Measurements from ENCODE around the gene NKAIN2. TPM values are rescaled to one million over a fixed set of nuclear protein-coding genes. Genes with fewer than 3 reads are reported as not detected.

Gene NKAIN2
- total RNA-seq (2014; rRNA removed; shearing (Covaris generic)) = 1.1 and 1.8 TPM in 2 replicates

DNA sequence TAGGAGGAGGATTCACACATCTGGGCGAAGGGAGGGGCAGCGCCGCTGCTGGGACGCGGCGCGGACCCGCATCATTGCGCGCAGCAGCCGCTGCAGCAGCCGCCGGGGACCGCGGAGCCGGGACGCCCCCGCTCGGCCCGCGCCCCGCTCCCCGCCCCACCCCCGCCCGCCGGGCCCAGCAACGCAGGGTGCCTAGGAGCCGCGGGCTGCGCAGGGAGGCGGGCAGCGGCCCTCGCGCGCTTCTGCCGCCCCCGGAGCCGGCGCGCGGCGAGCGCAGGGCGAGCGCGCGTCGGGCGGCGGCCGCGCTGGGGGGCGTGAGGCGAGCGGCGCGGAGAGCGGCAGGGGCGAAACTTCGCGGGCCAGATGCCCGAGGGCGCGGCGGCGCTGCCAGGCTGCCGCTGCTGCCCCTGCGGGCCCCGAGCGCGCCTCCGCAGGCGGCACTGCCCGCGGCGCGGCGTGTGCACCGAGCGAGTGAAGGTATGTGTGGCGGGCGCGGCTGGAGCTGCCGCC is at the start of gene NKAIN2:
TSS of gene NKAIN2 (plus strand) at position 362 of the 510 bp plus-strand sequence.
- H3K27me3 ChIP-seq (ENCODE audit: control insufficient read depth, insufficient read depth, low read length) = peaks cover 26% of the 10 kb centered on the region
- H3K36me3 ChIP-seq (replicated peaks; ENCODE audit: control insufficient read depth, insufficient read depth, low read length) = no peaks in the 10 kb centered on the region
- H3K4me3 ChIP-seq (ENCODE audit: insufficient read depth, low read depth, low read length) = peak within 1 kb of the TSS; percentile 57
- peak; percentile 74 for DNase-seq

GRCh38 chr6:123759472-123759871 is 44.2 kb upstream of the NKAIN2 start:
- H3K4me3 ChIP-seq (ENCODE audit: insufficient read depth, low read depth, low read length) = no peak overlapping the region
- no peaks in the 10 kb centered on the region for H3K36me3 ChIP-seq (replicated peaks; ENCODE audit: control insufficient read depth, insufficient read depth, low read length)
- no peaks in the 10 kb centered on the region for H3K27me3 ChIP-seq (ENCODE audit: control insufficient read depth, insufficient read depth, low read length)
- DNase-seq = no peak

- no peaks in the 10 kb centered on the region for H3K36me3 ChIP-seq (replicated peaks; ENCODE audit: control insufficient read depth, insufficient read depth, low read length)
- H3K27me3 ChIP-seq (ENCODE audit: control insufficient read depth, insufficient read depth, low read length) = no peaks in the 10 kb centered on the region
- no peak for DNase-seq
- no peak overlapping the region for H3K4me3 ChIP-seq (ENCODE audit: insufficient read depth, low read depth, low read length)
These were observed 39.8 kb upstream of the NKAIN2 start for GRCh38 chr6:123763904-123764303.

- DNase-seq = no peak
- no peaks in the 10 kb centered on the region for H3K36me3 ChIP-seq (replicated peaks; ENCODE audit: control insufficient read depth, insufficient read depth, low read length)
- no peak overlapping the region for H3K4me3 ChIP-seq (ENCODE audit: insufficient read depth, low read depth, low read length)
- no peaks in the 10 kb centered on the region for H3K27me3 ChIP-seq (ENCODE audit: control insufficient read depth, insufficient read depth, low read length)
These were observed 38.9 kb upstream of the NKAIN2 start for GRCh38 chr6:123764722-123765121.

- H3K27me3 ChIP-seq (ENCODE audit: control insufficient read depth, insufficient read depth, low read length) = no peaks in the 10 kb centered on the region
- DNase-seq = no peak
- H3K4me3 ChIP-seq (ENCODE audit: insufficient read depth, low read depth, low read length) = no peak overlapping the region
- no peaks in the 10 kb centered on the region for H3K36me3 ChIP-seq (replicated peaks; ENCODE audit: control insufficient read depth, insufficient read depth, low read length)
These were observed 34.7 kb upstream of the NKAIN2 start for GRCh38 chr6:123768921-123769320.

DNA sequence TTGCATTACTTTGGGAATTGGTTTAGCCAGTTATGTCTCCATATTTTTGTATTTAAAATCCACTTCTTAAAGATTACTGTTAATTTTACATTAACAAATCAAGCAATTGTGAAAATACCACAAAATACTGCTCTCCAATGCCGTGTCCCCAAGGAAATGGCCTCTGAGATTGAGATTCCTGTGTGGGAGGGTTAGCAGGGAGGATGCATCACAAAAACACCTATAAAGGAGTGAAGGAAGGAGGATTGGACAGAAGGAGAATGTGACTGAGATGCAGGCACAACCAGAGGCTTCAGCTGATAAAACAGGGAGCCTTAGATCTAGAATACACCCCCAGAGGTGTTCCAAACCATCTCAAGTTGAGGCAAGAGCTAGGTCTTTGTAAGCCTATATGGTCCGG is 34.2 kb upstream of the NKAIN2 start:
- no peak for DNase-seq
- Histone ChIP-seq H3K4me3 (ENCODE audit: insufficient read depth, low read depth, low read length) (no peak overlapping the region), H3K36me3 (replicated peaks; ENCODE audit: control insufficient read depth, insufficient read depth, low read length) (no peaks in the 10 kb centered on the region), H3K27me3 (ENCODE audit: control insufficient read depth, insufficient read depth, low read length) (no peaks in the 10 kb centered on the region)

DNA sequence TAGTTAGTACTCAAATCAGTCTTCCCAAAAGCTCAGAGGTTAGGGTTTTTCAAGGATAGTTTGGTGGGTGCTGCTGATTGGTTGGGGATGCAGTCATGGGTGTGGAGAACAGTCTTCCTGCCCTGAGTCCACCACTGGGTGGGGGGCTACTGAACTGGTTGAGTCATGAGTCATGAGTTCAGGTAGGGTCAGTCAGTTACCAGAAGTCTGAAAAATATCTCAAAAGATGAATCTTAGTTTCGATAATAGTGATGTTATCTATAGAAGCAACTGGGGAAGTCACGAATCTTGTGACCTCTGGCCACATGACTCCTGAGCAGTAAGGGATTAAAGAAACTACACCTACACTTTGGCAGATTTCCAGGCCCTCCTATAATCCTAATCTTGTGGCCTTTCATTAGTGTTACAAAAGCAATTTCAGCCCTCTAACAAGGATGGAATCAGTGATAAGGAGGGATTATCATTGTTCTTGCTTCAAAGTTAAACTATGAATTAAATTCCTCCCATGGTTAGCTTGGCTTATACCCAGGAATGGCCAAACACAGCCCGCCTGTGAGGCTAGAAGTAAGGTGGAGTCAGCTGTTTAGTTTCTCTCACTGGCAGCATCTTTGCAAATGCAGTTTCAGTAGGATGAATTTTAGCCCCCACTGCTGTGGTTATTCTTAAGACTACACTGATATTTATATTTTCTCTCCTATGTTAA is 33.3 kb upstream of the NKAIN2 start:
- DNase-seq = no peak
- H3K4me3 ChIP-seq (ENCODE audit: insufficient read depth, low read depth, low read length) = no peak overlapping the region
- H3K27me3 ChIP-seq (ENCODE audit: control insufficient read depth, insufficient read depth, low read length) = no peaks in the 10 kb centered on the region
- H3K36me3 ChIP-seq (replicated peaks; ENCODE audit: control insufficient read depth, insufficient read depth, low read length) = no peaks in the 10 kb centered on the region

GRCh38 chr6:123771126-123771525 is 32.5 kb upstream of the NKAIN2 start:
- Histone ChIP-seq H3K4me3 (ENCODE audit: insufficient read depth, low read depth, low read length) (no peak overlapping the region), H3K27me3 (ENCODE audit: control insufficient read depth, insufficient read depth, low read length) (no peaks in the 10 kb centered on the region), H3K36me3 (replicated peaks; ENCODE audit: control insufficient read depth, insufficient read depth, low read length) (no peaks in the 10 kb centered on the region)
- no peak for DNase-seq

GRCh38 chr6:123777563-123777962 is 26.1 kb upstream of the NKAIN2 start:
- no peak overlapping the region for H3K4me3 ChIP-seq (ENCODE audit: insufficient read depth, low read depth, low read length)
- no peak for DNase-seq
- no peaks in the 10 kb centered on the region for H3K36me3 ChIP-seq (replicated peaks; ENCODE audit: control insufficient read depth, insufficient read depth, low read length)
- no peaks in the 10 kb centered on the region for H3K27me3 ChIP-seq (ENCODE audit: control insufficient read depth, insufficient read depth, low read length)

DNA sequence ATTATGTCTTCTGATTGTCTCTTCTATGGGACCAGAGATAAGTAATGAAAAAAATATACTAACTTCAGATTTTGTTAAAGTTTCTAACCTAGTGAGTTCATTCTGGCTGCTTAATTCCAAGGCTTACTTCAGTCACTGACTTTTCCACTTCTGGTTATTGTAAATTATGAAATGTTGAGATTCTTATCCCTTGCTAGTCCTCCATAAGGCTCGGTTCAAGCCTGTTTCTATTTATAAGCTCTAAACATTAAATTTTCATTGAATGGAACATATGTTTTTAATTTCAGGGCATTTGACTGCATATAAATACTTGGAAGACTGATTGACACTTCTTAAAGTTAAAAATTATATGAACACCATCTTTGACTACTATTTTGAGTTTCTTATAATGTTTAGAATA is 23.6 kb upstream of the NKAIN2 start:
- H3K36me3 ChIP-seq (replicated peaks; ENCODE audit: control insufficient read depth, insufficient read depth, low read length) = no peaks in the 10 kb centered on the region
- DNase-seq = no peak
- H3K27me3 ChIP-seq (ENCODE audit: control insufficient read depth, insufficient read depth, low read length) = no peaks in the 10 kb centered on the region
- no peak overlapping the region for H3K4me3 ChIP-seq (ENCODE audit: insufficient read depth, low read depth, low read length)

DNA sequence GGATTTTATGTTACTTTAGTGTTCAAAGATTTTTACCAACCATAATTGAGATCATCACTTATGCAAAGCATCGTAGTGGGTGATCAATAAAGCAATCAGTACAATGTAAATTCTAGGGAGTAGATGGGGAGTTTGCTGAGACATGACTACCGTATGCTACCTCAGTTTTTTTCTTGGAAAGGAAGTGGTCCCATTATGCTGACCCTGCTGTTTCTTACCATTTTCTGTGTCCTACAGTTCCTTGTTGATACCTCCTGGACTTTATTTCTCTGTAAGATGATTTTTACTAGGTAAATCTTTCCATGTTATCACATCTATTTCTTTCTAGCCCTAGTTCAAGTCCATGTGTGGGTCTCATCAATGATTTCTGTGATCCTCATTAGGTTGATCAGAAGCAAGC is 19.3 kb upstream of the NKAIN2 start:
- no peaks in the 10 kb centered on the region for H3K36me3 ChIP-seq (replicated peaks; ENCODE audit: control insufficient read depth, insufficient read depth, low read length)
- H3K4me3 ChIP-seq (ENCODE audit: insufficient read depth, low read depth, low read length) = no peak overlapping the region
- DNase-seq = no peak
- H3K27me3 ChIP-seq (ENCODE audit: control insufficient read depth, insufficient read depth, low read length) = no peaks in the 10 kb centered on the region

- Histone ChIP-seq H3K36me3 (replicated peaks; ENCODE audit: control insufficient read depth, insufficient read depth, low read length) (no peaks in the 10 kb centered on the region), H3K27me3 (ENCODE audit: control insufficient read depth, insufficient read depth, low read length) (no peaks in the 10 kb centered on the region), H3K4me3 (ENCODE audit: insufficient read depth, low read depth, low read length) (no peak overlapping the region)
- DNase-seq = no peak
These were observed 18.6 kb upstream of the NKAIN2 start for GRCh38 chr6:123785039-123785438.

GRCh38 chr6:123788319-123788718 is 15.3 kb upstream of the NKAIN2 start:
- Histone ChIP-seq H3K4me3 (ENCODE audit: insufficient read depth, low read depth, low read length) (no peak overlapping the region), H3K36me3 (replicated peaks; ENCODE audit: control insufficient read depth, insufficient read depth, low read length) (no peaks in the 10 kb centered on the region), H3K27me3 (ENCODE audit: control insufficient read depth, insufficient read depth, low read length) (no peaks in the 10 kb centered on the region)
- DNase-seq = no peak

GRCh38 chr6:123794190-123794589 is 9.5 kb upstream of the NKAIN2 start:
- H3K36me3 ChIP-seq (replicated peaks; ENCODE audit: control insufficient read depth, insufficient read depth, low read length) = no peaks in the 10 kb centered on the region
- no peak for DNase-seq
- H3K4me3 ChIP-seq (ENCODE audit: insufficient read depth, low read depth, low read length) = no peak overlapping the region
- no peaks in the 10 kb centered on the region for H3K27me3 ChIP-seq (ENCODE audit: control insufficient read depth, insufficient read depth, low read length)

DNA sequence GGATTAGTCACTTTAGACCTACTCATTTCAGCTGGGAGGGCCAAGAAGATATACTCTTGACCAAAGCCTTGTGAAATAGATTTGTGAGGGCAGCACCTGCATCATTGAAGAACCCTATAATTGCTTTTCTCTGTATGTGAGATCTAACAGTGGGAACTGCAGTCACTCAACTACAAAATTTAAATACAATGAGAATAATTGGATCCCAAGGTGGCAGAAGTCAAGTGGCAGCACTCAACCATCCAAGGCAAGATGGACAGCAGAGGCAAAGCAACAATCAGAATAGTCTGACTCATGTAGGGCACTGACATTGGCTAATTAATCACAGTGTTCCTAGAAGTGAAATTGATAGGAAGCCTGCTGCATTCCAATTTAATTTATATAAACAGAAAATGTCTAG is 8.9 kb upstream of the NKAIN2 start:
- H3K27me3 ChIP-seq (ENCODE audit: control insufficient read depth, insufficient read depth, low read length) = no peaks in the 10 kb centered on the region
- no peak overlapping the region for H3K4me3 ChIP-seq (ENCODE audit: insufficient read depth, low read depth, low read length)
- DNase-seq = no peak
- no peaks in the 10 kb centered on the region for H3K36me3 ChIP-seq (replicated peaks; ENCODE audit: control insufficient read depth, insufficient read depth, low read length)

DNA sequence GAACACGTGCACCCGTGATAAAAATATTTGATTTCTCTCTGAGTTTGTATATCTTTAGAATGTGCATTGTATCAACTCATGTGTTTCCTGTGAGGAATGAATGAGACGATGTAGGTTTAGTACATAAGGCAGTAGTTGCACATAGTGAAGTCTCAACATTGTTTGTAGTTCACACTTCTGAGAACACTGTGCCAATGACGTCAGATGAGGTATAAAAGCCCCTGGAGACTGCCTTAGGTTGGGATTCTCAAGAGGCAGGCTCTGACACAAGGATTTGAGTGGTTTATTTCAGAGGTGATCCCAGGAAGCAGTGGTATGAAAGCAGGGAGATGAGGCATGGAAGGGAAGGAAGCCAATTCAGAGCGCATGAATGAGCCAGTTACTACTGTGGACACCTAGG is 2.6 kb upstream of the NKAIN2 start:
- Histone ChIP-seq H3K4me3 (ENCODE audit: insufficient read depth, low read depth, low read length) (no peak overlapping the region), H3K36me3 (replicated peaks; ENCODE audit: control insufficient read depth, insufficient read depth, low read length) (no peaks in the 10 kb centered on the region), H3K27me3 (ENCODE audit: control insufficient read depth, insufficient read depth, low read length) (peaks cover 26% of the 10 kb centered on the region)
- DNase-seq = no peak

Data from H7 (cell line).